ENCODE measurements around the gene CADM1. TPM values are rescaled to one million over a fixed set of nuclear protein-coding genes. Genes with fewer than 3 reads are reported as not detected.

CADM1 gene
- total RNA-seq, 4 donors from 2014 or later, result 7.4 to 61.5 (median 28.5) TPM

DNA sequence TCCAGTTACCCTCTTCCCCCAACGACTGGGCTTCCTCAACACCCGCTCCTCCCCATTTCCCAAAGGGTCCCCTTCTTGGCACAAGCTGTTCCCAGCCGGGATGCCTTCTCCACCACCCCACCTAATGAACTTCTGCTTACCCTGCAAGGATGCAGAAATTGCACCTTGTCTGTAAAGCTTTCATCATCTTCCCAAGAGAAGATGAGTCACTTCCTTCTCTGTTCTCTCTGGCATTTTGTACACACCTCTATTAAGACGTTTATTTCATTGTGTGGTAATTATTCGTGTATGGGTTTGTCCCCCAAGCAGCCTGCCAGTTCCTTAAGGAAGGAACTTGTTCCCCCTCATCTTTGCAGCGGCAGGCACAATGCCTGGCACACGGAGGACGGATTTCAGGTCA, 351.1 kb downstream of the CADM1 start:
- H3K4me1 ChIP-seq, result no peaks in the 10 kb centered on the region
- H3K36me3 ChIP-seq, result no peaks in the 10 kb centered on the region
- H3K27ac ChIP-seq, result no peak overlapping the region
- no peak for DNase-seq
- no peak overlapping the region for H3K4me3 ChIP-seq
- no peak for TF ChIP-seq CTCF (IDR thresholded peaks at IDR 0.05)
- no peak for TF ChIP-seq POLR2A (IDR thresholded peaks at IDR 0.05)
- intact Hi-C loops (cut with DNase I; ENCODE audit: low total_unique reads), result no loop called here
- no peaks in the 10 kb centered on the region for H3K27me3 ChIP-seq
- H3K9me3 ChIP-seq, result no peaks in the 10 kb centered on the region

- intact Hi-C loops (cut with DNase I; ENCODE audit: low total_unique reads), result no loop called here
- no peaks in the 10 kb centered on the region for H3K4me1 ChIP-seq
- no peak overlapping the region for H3K4me3 ChIP-seq
- TF ChIP-seq POLR2A (IDR thresholded peaks at IDR 0.05) (no peak), CTCF (IDR thresholded peaks at IDR 0.05) (no peak)
- no peak for DNase-seq
- H3K27ac ChIP-seq, result no peak overlapping the region
- no peaks in the 10 kb centered on the region for H3K36me3 ChIP-seq
- no peaks in the 10 kb centered on the region for H3K27me3 ChIP-seq
- no peaks in the 10 kb centered on the region for H3K9me3 ChIP-seq
Measured at GRCh38 chr11:115151010-115151409, 353.2 kb downstream of the CADM1 start.

- Histone ChIP-seq H3K27ac (no peak overlapping the region), H3K4me1 (no peaks in the 10 kb centered on the region), H3K9me3 (no peaks in the 10 kb centered on the region), H3K36me3 (no peaks in the 10 kb centered on the region), H3K4me3 (no peak overlapping the region), H3K27me3 (no peaks in the 10 kb centered on the region)
- intact Hi-C loops (cut with DNase I; ENCODE audit: low total_unique reads), result no loop called here
- DNase-seq, result no peak
- TF ChIP-seq CTCF (IDR thresholded peaks at IDR 0.05) (no peak), POLR2A (IDR thresholded peaks at IDR 0.05) (no peak)
Measured at GRCh38 chr11:115148691-115149090, 355.5 kb downstream of the CADM1 start.

DNA sequence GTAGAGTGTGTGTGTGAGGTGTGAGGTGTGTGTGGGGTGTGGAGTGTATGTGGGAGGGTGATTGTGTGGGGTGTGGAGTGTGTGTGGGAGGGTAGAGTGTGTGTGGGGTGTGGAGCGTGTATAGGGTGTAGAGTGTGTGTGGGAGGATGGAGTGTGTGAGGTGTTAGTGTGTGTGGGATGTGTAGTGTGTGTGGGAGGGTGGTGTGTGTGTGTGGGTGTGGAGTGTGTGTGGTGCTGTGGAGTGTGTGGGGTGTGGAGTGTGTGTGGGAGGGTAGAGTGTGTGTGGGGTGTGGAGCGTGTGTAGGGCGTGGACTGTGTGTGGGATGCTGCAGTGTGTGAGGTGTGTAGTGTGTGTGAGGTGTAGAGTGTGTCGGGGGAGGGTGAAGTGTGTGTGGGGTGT, 356.1 kb downstream of the CADM1 start:
- intact Hi-C loops (cut with DNase I; ENCODE audit: low total_unique reads), result no loop called here
- no peak for TF ChIP-seq CTCF (IDR thresholded peaks at IDR 0.05)
- TF ChIP-seq POLR2A (IDR thresholded peaks at IDR 0.05), result no peak
- H3K4me1 ChIP-seq, result no peaks in the 10 kb centered on the region
- no peak for DNase-seq
- H3K36me3 ChIP-seq, result no peaks in the 10 kb centered on the region
- H3K27ac ChIP-seq, result no peak overlapping the region
- no peaks in the 10 kb centered on the region for H3K9me3 ChIP-seq
- no peak overlapping the region for H3K4me3 ChIP-seq
- no peaks in the 10 kb centered on the region for H3K27me3 ChIP-seq

DNA sequence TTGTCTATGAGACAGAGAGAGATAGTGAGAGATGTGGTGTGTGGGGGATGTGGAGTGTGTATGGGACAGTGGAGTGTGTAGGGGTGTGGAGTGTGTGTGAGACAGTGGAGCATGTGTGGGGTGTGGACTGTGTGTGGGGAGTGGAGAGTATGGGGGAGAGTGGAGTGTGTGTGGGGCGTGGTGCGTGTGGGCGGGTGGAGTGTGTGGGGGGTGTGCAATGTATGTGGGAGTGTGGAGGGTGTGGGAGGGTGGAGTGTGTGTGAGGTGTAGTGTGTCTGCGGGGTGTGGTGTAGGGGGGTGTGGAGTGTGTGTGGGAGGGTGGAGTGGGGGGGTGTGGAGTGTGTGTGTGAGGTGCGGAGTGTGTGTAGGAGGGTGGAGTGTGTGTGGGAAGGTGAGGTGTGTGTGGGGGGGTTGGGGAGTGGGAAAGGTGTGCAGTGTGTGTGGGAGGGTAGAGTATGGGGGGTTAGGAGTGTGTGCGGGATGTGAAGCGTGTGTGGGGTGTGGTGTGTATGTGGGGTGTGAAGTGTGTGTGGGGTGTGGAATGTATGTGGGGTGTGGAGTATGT, 356.9 kb downstream of the CADM1 start:
- H3K36me3 ChIP-seq, result no peaks in the 10 kb centered on the region
- H3K4me3 ChIP-seq, result no peak overlapping the region
- no peak for TF ChIP-seq CTCF (IDR thresholded peaks at IDR 0.05)
- TF ChIP-seq POLR2A (IDR thresholded peaks at IDR 0.05), result no peak
- DNase-seq, result no peak
- H3K9me3 ChIP-seq, result no peaks in the 10 kb centered on the region
- H3K4me1 ChIP-seq, result no peaks in the 10 kb centered on the region
- H3K27me3 ChIP-seq, result no peaks in the 10 kb centered on the region
- no peak overlapping the region for H3K27ac ChIP-seq
- intact Hi-C loops (cut with DNase I; ENCODE audit: low total_unique reads), result no loop called here
